ENCODE measurements around the gene ALOX5AP. TPM values are rescaled to one million over a fixed set of nuclear protein-coding genes. Genes with fewer than 3 reads are reported as not detected.

ALOX5AP gene
- total and polyA plus RNA-seq, 2 donors (not counting 1 experiment from before 2014, with no cell fraction given) = 0.17 to 0.25 TPM

DNA sequence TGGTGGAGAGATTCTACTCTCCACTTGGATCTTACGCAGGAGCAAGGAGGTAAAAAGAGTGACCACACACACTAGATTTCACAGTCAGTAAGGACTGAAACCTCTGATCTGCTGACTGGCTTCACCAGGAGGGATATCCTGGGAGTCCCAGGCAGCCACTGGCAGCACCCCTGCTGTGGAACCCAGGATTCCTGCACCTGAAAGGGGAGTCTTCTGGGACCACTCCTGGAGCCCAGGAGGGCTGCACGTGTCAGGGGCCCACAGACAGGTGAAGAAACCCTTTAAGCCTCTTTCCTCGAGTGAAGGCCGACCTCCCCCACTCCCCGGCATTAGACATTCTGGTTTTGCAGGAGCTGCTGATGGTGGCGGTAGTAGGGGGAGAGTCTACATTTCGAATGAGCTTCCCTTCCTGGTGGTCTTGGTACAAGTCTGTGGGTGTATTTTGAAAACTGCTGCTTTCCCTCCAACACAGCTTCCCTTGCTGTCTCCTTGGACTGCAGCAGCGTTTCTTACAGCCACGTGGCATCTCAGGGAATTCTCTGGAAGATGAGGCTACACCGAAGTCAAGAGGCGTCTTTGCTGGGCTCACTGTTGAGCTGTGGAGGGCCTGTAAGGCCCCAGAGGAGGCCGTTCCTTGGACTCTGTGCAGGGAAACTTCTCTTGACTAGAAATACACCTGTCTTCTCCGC is 62.6 kb downstream of the ALOX5AP start:
- peaks cover 9% of the 10 kb centered on the region for H3K4me1 ChIP-seq (ENCODE audit: control insufficient read depth, extremely low read depth, insufficient read depth, low read length)
- H3K9ac ChIP-seq (ENCODE audit: insufficient read depth, low read length) = no peak overlapping the region
- no peak overlapping the region for H3K27ac ChIP-seq (ENCODE audit: insufficient read depth, low read length)
- H2AFZ ChIP-seq (ENCODE audit: low read length) = no peak overlapping the region
- TF ChIP-seq, protein P1, sequence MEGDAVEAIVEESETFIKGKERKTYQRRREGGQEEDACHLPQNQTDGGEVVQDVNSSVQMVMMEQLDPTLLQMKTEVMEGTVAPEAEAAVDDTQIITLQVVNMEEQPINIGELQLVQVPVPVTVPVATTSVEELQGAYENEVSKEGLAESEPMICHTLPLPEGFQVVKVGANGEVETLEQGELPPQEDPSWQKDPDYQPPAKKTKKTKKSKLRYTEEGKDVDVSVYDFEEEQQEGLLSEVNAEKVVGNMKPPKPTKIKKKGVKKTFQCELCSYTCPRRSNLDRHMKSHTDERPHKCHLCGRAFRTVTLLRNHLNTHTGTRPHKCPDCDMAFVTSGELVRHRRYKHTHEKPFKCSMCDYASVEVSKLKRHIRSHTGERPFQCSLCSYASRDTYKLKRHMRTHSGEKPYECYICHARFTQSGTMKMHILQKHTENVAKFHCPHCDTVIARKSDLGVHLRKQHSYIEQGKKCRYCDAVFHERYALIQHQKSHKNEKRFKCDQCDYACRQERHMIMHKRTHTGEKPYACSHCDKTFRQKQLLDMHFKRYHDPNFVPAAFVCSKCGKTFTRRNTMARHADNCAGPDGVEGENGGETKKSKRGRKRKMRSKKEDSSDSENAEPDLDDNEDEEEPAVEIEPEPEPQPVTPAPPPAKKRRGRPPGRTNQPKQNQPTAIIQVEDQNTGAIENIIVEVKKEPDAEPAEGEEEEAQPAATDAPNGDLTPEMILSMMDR (conservative IDR thresholded peaks at IDR 0.05 in 1 of 2, IDR thresholded peaks at IDR 0.05 in 1 of 2; ENCODE audit: low read depth in 1 of 2, low read length in 2 of 2) = no peak
- no peak for TF ChIP-seq EZH2 (IDR thresholded peaks at IDR 0.05; ENCODE audit: low read length, missing control alignments)
- DNase-seq (ENCODE audit: low read depth in 2 of 2) = no peak
- H3K4me3 ChIP-seq (replicated peaks in 1 of 4; ENCODE audit: control extremely low read depth in 1 of 4, insufficient read depth in 1 of 4, low read depth in 3 of 4, low read length in 4 of 4) = no peak overlapping the region
- no peaks in the 10 kb centered on the region for H4K20me1 ChIP-seq (ENCODE audit: control insufficient read depth, extremely low read depth, insufficient read depth, low read length)
- H3K4me2 ChIP-seq (ENCODE audit: extremely low read depth, insufficient read depth, low read length) = no peak overlapping the region
- H3K79me2 ChIP-seq (ENCODE audit: control insufficient read depth, insufficient read depth, low read length) = no peaks in the 10 kb centered on the region
- no peaks in the 10 kb centered on the region for H3K9me3 ChIP-seq (ENCODE audit: control insufficient read depth, insufficient read depth, low read depth, low read length)
- no peaks in the 10 kb centered on the region for H3K27me3 ChIP-seq (ENCODE audit: control insufficient read depth, insufficient read depth, low read length)
- H3K36me3 ChIP-seq (ENCODE audit: control insufficient read depth, insufficient read depth, low read length) = no peaks in the 10 kb centered on the region

DNA sequence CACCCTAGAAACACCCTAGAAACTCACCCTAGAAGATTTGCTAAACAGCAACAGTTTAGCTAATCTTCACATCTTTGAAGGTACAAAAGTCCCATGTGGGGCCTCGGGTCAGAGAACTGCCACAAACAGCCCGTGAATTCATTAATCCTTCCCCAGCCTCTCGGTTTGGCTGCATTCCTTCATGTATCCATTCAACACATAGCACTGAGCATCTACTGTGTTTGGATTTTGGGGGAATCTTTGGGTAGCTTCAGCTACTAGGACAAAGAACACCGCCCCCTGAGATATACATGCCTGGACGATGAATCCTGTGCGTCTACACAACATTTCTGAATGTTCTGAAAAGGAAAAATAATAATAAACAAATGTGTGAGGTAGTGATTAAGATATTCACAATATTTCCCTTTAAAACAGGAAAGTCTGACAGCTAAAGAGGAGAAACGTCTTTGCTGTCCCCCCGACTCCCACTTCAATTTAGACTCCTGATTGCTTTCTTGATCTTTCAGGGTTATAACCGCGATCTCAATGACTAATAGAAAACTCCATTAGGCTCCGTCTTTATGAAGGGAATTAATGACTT is 63.5 kb downstream of the ALOX5AP start:
- Histone ChIP-seq H3K4me1 (ENCODE audit: control insufficient read depth, extremely low read depth, insufficient read depth, low read length) (peaks cover 7% of the 10 kb centered on the region), H3K27me3 (ENCODE audit: control insufficient read depth, insufficient read depth, low read length) (no peaks in the 10 kb centered on the region), H3K27ac (ENCODE audit: insufficient read depth, low read length) (no peak overlapping the region), H3K9me3 (ENCODE audit: control insufficient read depth, insufficient read depth, low read depth, low read length) (no peaks in the 10 kb centered on the region), H3K79me2 (ENCODE audit: control insufficient read depth, insufficient read depth, low read length) (no peaks in the 10 kb centered on the region), H3K36me3 (ENCODE audit: control insufficient read depth, insufficient read depth, low read length) (no peaks in the 10 kb centered on the region), H3K4me3 (replicated peaks in 1 of 4; ENCODE audit: control extremely low read depth in 1 of 4, insufficient read depth in 1 of 4, low read depth in 3 of 4, low read length in 4 of 4) (no peak overlapping the region), H2AFZ (ENCODE audit: low read length) (peak overlapping the region; percentile 16), H4K20me1 (ENCODE audit: control insufficient read depth, extremely low read depth, insufficient read depth, low read length) (no peaks in the 10 kb centered on the region), H3K9ac (ENCODE audit: insufficient read depth, low read length) (no peak overlapping the region), H3K4me2 (ENCODE audit: extremely low read depth, insufficient read depth, low read length) (no peak overlapping the region)
- TF ChIP-seq, protein P1 (conservative IDR thresholded peaks at IDR 0.05 in 1 of 2, IDR thresholded peaks at IDR 0.05 in 1 of 2; ENCODE audit: low read depth in 1 of 2, low read length in 2 of 2) = no peak
- TF ChIP-seq EZH2 (IDR thresholded peaks at IDR 0.05; ENCODE audit: low read length, missing control alignments) = no peak
- DNase-seq (ENCODE audit: low read depth in 2 of 2) = peak in 1 of 2 donors; percentile 83

DNA sequence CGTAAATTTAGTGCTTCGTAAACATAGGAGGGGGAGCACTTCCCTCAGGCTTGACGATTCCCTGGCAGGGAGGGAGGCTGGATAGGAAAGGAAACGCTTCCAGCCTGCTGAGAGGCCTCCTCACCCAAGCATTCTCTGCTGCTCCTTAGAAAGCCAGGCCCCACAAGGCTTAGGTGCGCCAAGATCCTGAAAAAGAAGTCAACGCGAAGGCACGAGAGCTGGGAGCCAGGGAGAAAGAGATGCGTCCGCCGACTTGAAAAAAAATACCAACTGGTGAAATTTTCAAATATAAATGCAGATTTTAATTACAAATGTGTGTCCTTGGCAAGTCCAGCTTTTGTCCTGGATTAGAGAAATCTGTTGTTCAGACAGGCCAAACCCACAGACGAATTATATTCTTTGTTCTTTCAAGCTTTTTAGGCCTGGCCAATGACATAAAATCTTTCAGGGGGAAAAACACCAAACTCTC is 64.0 kb downstream of the ALOX5AP start:
- Histone ChIP-seq H3K9ac (ENCODE audit: insufficient read depth, low read length) (no peak overlapping the region), H3K4me2 (ENCODE audit: extremely low read depth, insufficient read depth, low read length) (no peak overlapping the region), H4K20me1 (ENCODE audit: control insufficient read depth, extremely low read depth, insufficient read depth, low read length) (no peaks in the 10 kb centered on the region), H3K27me3 (ENCODE audit: control insufficient read depth, insufficient read depth, low read length) (no peaks in the 10 kb centered on the region), H3K4me3 (replicated peaks in 1 of 4; ENCODE audit: control extremely low read depth in 1 of 4, insufficient read depth in 1 of 4, low read depth in 3 of 4, low read length in 4 of 4) (no peak overlapping the region), H3K9me3 (ENCODE audit: control insufficient read depth, insufficient read depth, low read depth, low read length) (no peaks in the 10 kb centered on the region), H3K79me2 (ENCODE audit: control insufficient read depth, insufficient read depth, low read length) (no peaks in the 10 kb centered on the region), H3K4me1 (ENCODE audit: control insufficient read depth, extremely low read depth, insufficient read depth, low read length) (peaks cover 7% of the 10 kb centered on the region), H2AFZ (ENCODE audit: low read length) (peak overlapping the region; percentile 16), H3K36me3 (ENCODE audit: control insufficient read depth, insufficient read depth, low read length) (no peaks in the 10 kb centered on the region), H3K27ac (ENCODE audit: insufficient read depth, low read length) (no peak overlapping the region)
- DNase-seq (ENCODE audit: low read depth in 2 of 2) = peak in 1 of 2 donors; percentile 39
- no peak for TF ChIP-seq EZH2 (IDR thresholded peaks at IDR 0.05; ENCODE audit: low read length, missing control alignments)
- TF ChIP-seq, protein P1 (conservative IDR thresholded peaks at IDR 0.05 in 1 of 2, IDR thresholded peaks at IDR 0.05 in 1 of 2; ENCODE audit: low read depth in 1 of 2, low read length in 2 of 2) = no peak

Data from fibroblast of lung (primary cell).